ENCODE data around the gene ATOH8.

Gene ATOH8

GRCh38 chr2:85770369-85770768 lies 16.6 kb downstream of the ATOH8 start:
- no peak overlapping the region for H3K4me3 ChIP-seq (ENCODE audit: insufficient read depth, low read depth, low read length)
- H3K27ac ChIP-seq (ENCODE audit: insufficient read depth, low read depth, low read length, poor library complexity, severe bottlenecking) = no peak overlapping the region
- no peaks in the 10 kb centered on the region for H3K9me3 ChIP-seq (ENCODE audit: control insufficient read depth, low read length)
- WGBS, 2 experiments = 82 to 85% methylated on average over 11 to 12 of the region's 12 CpGs
- peaks cover 70% of the 10 kb centered on the region for H3K4me1 ChIP-seq (ENCODE audit: control insufficient read depth, insufficient read depth, low read length)
- no peaks in the 10 kb centered on the region for H3K36me3 ChIP-seq (ENCODE audit: control insufficient read depth, insufficient read depth, low read length)
- peaks cover 6% of the 10 kb centered on the region for H3K27me3 ChIP-seq (ENCODE audit: control insufficient read depth, insufficient read depth, low read length, poor library complexity, severe bottlenecking)

- H3K36me3 ChIP-seq (ENCODE audit: control insufficient read depth, insufficient read depth, low read length) = no peaks in the 10 kb centered on the region
- 86 to 90% methylated on average over 10 of the region's 10 CpGs for WGBS, 2 experiments
- no peaks in the 10 kb centered on the region for H3K9me3 ChIP-seq (ENCODE audit: control insufficient read depth, low read length)
- H3K4me3 ChIP-seq (ENCODE audit: insufficient read depth, low read depth, low read length) = no peak overlapping the region
- peaks cover 6% of the 10 kb centered on the region for H3K27me3 ChIP-seq (ENCODE audit: control insufficient read depth, insufficient read depth, low read length, poor library complexity, severe bottlenecking)
- H3K4me1 ChIP-seq (ENCODE audit: control insufficient read depth, insufficient read depth, low read length) = peaks cover 65% of the 10 kb centered on the region
- H3K27ac ChIP-seq (ENCODE audit: insufficient read depth, low read depth, low read length, poor library complexity, severe bottlenecking) = no peak overlapping the region
Measured at GRCh38 chr2:85770786-85771409, 17.1 kb downstream of the ATOH8 start.

- H3K27ac ChIP-seq (ENCODE audit: insufficient read depth, low read depth, low read length, poor library complexity, severe bottlenecking) = peak overlapping the region; percentile 89
- no peak overlapping the region for H3K4me3 ChIP-seq (ENCODE audit: insufficient read depth, low read depth, low read length)
- H3K4me1 ChIP-seq (ENCODE audit: control insufficient read depth, insufficient read depth, low read length) = peaks cover 59% of the 10 kb centered on the region
- 86 to 88% methylated on average over 4 of the region's 4 CpGs for WGBS, 2 experiments
- peaks cover 6% of the 10 kb centered on the region for H3K27me3 ChIP-seq (ENCODE audit: control insufficient read depth, insufficient read depth, low read length, poor library complexity, severe bottlenecking)
- H3K36me3 ChIP-seq (ENCODE audit: control insufficient read depth, insufficient read depth, low read length) = no peaks in the 10 kb centered on the region
- H3K9me3 ChIP-seq (ENCODE audit: control insufficient read depth, low read length) = no peaks in the 10 kb centered on the region
Measured at GRCh38 chr2:85771486-85771885, 17.7 kb downstream of the ATOH8 start.

GRCh38 chr2:85772019-85772745 lies 18.4 kb downstream of the ATOH8 start:
- Histone ChIP-seq H3K27me3 (ENCODE audit: control insufficient read depth, insufficient read depth, low read length, poor library complexity, severe bottlenecking) (peaks cover 2% of the 10 kb centered on the region), H3K4me1 (ENCODE audit: control insufficient read depth, insufficient read depth, low read length) (peaks cover 52% of the 10 kb centered on the region), H3K9me3 (ENCODE audit: control insufficient read depth, low read length) (no peaks in the 10 kb centered on the region), H3K36me3 (ENCODE audit: control insufficient read depth, insufficient read depth, low read length) (no peaks in the 10 kb centered on the region), H3K27ac (ENCODE audit: insufficient read depth, low read depth, low read length, poor library complexity, severe bottlenecking) (peak overlapping the region; percentile 89), H3K4me3 (ENCODE audit: insufficient read depth, low read depth, low read length) (no peak overlapping the region)
- WGBS, 2 experiments = 64 to 67% methylated on average over 37 of the region's 37 CpGs

- Histone ChIP-seq H3K36me3 (ENCODE audit: control insufficient read depth, insufficient read depth, low read length) (no peaks in the 10 kb centered on the region), H3K27me3 (ENCODE audit: control insufficient read depth, insufficient read depth, low read length, poor library complexity, severe bottlenecking) (no peaks in the 10 kb centered on the region), H3K9me3 (ENCODE audit: control insufficient read depth, low read length) (no peaks in the 10 kb centered on the region), H3K4me3 (ENCODE audit: insufficient read depth, low read depth, low read length) (no peak overlapping the region), H3K4me1 (ENCODE audit: control insufficient read depth, insufficient read depth, low read length) (peaks cover 52% of the 10 kb centered on the region), H3K27ac (ENCODE audit: insufficient read depth, low read depth, low read length, poor library complexity, severe bottlenecking) (peak overlapping the region; percentile 89)
- 84 to 85% methylated on average over 16 of the region's 16 CpGs for WGBS, 2 experiments
Measured at GRCh38 chr2:85772841-85773491, 19.2 kb downstream of the ATOH8 start.

- H3K36me3 ChIP-seq (ENCODE audit: control insufficient read depth, insufficient read depth, low read length) = no peaks in the 10 kb centered on the region
- H3K27me3 ChIP-seq (ENCODE audit: control insufficient read depth, insufficient read depth, low read length, poor library complexity, severe bottlenecking) = no peaks in the 10 kb centered on the region
- H3K27ac ChIP-seq (ENCODE audit: insufficient read depth, low read depth, low read length, poor library complexity, severe bottlenecking) = no peak overlapping the region
- H3K9me3 ChIP-seq (ENCODE audit: control insufficient read depth, low read length) = no peaks in the 10 kb centered on the region
- peaks cover 50% of the 10 kb centered on the region for H3K4me1 ChIP-seq (ENCODE audit: control insufficient read depth, insufficient read depth, low read length)
- WGBS, 2 experiments = 85 to 93% methylated on average over 6 of the region's 6 CpGs
- no peak overlapping the region for H3K4me3 ChIP-seq (ENCODE audit: insufficient read depth, low read depth, low read length)
Measured at GRCh38 chr2:85773692-85774091, 19.9 kb downstream of the ATOH8 start.

- WGBS, 2 experiments = 91 to 94% methylated on average over 8 to 9 of the region's 9 CpGs
- peaks cover 43% of the 10 kb centered on the region for H3K4me1 ChIP-seq (ENCODE audit: control insufficient read depth, insufficient read depth, low read length)
- H3K27ac ChIP-seq (ENCODE audit: insufficient read depth, low read depth, low read length, poor library complexity, severe bottlenecking) = no peak overlapping the region
Measured at GRCh38 chr2:85774126-85774978, 20.6 kb downstream of the ATOH8 start.

GRCh38 chr2:85775406-85776381 lies 21.9 kb downstream of the ATOH8 start:
- Histone ChIP-seq H3K4me1 (ENCODE audit: control insufficient read depth, insufficient read depth, low read length) (peaks cover 31% of the 10 kb centered on the region), H3K4me3 (ENCODE audit: insufficient read depth, low read depth, low read length) (no peak overlapping the region), H3K27me3 (ENCODE audit: control insufficient read depth, insufficient read depth, low read length, poor library complexity, severe bottlenecking) (no peaks in the 10 kb centered on the region), H3K27ac (ENCODE audit: insufficient read depth, low read depth, low read length, poor library complexity, severe bottlenecking) (no peak overlapping the region), H3K36me3 (ENCODE audit: control insufficient read depth, insufficient read depth, low read length) (no peaks in the 10 kb centered on the region), H3K9me3 (ENCODE audit: control insufficient read depth, low read length) (no peaks in the 10 kb centered on the region)
- 92% methylated on average over 12 of the region's 12 CpGs for WGBS, 2 experiments

More at GRCh38 chr2:85774126-85774978, 20.6 kb downstream of the ATOH8 start:
- no peaks in the 10 kb centered on the region for H3K36me3 ChIP-seq (ENCODE audit: control insufficient read depth, insufficient read depth, low read length)
- H3K4me3 ChIP-seq (ENCODE audit: insufficient read depth, low read depth, low read length) = no peak overlapping the region
- no peaks in the 10 kb centered on the region for H3K27me3 ChIP-seq (ENCODE audit: control insufficient read depth, insufficient read depth, low read length, poor library complexity, severe bottlenecking)
- no peaks in the 10 kb centered on the region for H3K9me3 ChIP-seq (ENCODE audit: control insufficient read depth, low read length)

- 78 to 83% methylated on average over 8 to 9 of the region's 9 CpGs for WGBS, 2 experiments
- peaks cover 22% of the 10 kb centered on the region for H3K4me1 ChIP-seq (ENCODE audit: control insufficient read depth, insufficient read depth, low read length)
Measured at GRCh38 chr2:85776672-85777071, 22.9 kb downstream of the ATOH8 start.

More at GRCh38 chr2:85776672-85777071, 22.9 kb downstream of the ATOH8 start:
- H3K27ac ChIP-seq (ENCODE audit: insufficient read depth, low read depth, low read length, poor library complexity, severe bottlenecking) = no peak overlapping the region
- no peaks in the 10 kb centered on the region for H3K27me3 ChIP-seq (ENCODE audit: control insufficient read depth, insufficient read depth, low read length, poor library complexity, severe bottlenecking)
- H3K36me3 ChIP-seq (ENCODE audit: control insufficient read depth, insufficient read depth, low read length) = no peaks in the 10 kb centered on the region
- no peak overlapping the region for H3K4me3 ChIP-seq (ENCODE audit: insufficient read depth, low read depth, low read length)
- H3K9me3 ChIP-seq (ENCODE audit: control insufficient read depth, low read length) = no peaks in the 10 kb centered on the region

Data from ectodermal cell (in vitro differentiated cells).